ENCODE data around the gene CRISP1.
"Not testable (repeated sequence)": the region's sequence is repeated elsewhere in the genome, so short reads cannot be mapped to it uniquely, and the experiment has no call there.

The CRISP1 gene, protein sequence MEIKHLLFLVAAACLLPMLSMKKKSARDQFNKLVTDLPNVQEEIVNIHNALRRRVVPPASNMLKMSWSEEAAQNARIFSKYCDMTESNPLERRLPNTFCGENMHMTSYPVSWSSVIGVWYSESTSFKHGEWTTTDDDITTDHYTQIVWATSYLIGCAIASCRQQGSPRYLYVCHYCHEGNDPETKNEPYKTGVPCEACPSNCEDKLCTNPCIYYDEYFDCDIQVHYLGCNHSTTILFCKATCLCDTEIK

DNA sequence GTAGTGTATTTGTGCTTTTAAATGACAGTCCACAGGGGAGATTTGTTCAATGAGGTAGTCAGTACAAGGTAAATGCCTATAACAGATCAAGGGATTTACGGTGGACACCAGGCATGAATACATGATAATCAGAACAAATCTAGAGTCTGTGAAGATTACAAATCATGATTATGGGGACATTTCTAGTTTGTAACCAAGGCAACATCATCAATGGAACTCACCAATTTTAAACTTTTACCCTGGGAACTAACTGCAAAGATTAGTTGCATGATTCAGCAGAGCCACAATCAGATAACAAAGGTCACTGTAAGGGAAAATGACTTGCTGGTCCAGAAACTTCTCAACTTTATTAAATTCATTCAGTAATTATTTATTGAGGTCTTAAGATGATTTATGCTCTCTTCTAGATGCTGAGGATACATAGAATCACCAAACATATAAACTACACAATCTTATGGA lies at the start of gene CRISP1:
Gene CRISP1, minus strand, starts transcription at position 51 of the 459 bp plus-strand sequence. CDS start 9,135 bp downstream, outside the sequence.
- DNase-seq (ENCODE audit: low read depth, low spot score), result no peak

DNA sequence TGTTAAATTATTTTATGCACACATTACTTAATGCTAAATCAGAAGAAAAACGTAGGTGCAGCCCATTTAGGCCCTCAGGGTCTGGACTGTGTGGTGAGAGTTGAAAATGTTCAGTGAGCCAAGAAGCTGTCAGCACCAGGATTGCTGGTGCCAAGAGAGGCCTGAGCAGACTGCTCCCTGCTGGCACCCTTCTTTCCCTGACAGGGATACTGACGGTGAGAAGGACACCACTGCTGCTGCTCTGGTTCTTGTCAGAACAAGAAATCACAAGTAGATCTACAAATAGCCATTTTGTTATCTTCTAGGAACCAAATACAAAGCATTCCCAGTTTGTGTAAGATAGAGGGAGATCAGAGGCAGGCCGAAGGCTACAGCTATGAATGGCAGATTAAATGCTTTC lies 48.7 kb upstream of the CRISP1 start:
- no peak for DNase-seq (ENCODE audit: low read depth, low spot score)

DNA sequence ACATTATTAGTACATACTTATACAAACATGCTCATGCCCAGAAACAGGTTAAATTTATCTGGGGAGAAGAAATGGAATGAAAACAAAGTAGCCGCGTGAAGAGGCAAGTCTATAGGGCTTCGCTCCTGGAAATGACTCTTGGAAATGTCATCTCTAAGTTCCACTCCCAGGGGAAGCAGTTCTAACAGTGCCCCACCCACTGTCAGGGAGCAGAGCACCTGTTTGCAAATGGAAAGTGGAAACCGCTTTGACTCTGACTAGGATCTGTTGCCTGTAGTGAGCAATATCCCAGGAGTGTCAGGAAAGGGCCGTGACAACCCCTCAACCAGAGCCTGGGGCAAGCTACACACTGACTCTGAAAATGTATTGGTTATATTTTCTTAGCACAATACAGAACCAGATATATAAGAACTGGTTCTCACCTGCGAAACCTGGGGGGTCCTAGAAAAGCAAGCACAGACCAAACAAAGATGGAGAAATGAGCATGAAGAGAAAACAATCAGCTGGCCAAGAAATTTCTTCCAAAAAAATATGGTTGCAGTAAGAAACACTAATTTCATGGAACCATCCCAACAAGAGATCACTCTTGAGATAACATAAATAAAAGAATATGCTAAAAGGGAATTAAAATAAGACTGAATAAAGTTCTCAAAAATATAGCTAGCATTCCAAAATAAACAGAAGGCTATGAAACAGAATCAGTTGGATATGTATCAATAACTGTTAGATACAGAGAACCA lies 47.5 kb upstream of the CRISP1 start:
- no peak for DNase-seq (ENCODE audit: low read depth, low spot score)

DNA sequence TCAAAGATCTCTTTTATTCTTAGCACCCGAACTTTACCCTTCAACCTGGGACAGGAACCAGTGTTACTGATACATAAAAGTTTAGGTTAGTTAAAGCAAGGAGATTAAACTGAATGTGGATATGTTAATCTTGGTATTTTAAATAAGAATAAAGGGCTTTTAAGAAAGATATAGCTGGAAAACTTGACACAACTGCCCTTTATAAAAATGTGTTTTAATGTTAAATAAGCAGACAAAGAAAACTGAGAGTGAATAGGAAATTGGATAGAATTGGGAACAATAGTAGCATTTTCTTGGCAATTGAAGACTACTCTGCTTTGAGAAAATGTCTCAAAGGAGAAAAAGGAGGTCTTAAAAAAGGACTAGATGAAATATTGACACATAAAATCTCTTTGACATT lies 45.9 kb upstream of the CRISP1 start:
- no peak for DNase-seq (ENCODE audit: low read depth, low spot score)

DNA sequence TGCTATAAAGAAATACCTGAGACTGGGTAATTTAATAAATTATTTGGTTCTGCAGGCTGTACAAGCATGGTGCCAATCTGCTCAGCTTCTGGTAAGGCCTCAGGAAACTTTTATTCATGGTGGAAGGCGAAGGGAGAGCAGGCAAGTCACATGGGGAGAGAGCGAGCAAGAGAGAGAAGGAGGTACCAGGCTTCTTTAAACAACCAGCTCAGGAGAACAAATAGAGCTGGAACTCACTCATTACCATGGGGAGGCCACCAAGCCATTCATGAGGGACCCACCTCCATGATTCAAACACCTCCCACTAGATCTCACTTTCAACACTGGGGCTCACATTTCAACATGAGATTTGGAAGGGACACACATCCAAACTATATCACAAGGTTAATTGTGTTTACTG lies 44.9 kb upstream of the CRISP1 start:
- no peak for DNase-seq (ENCODE audit: low read depth, low spot score)

DNA sequence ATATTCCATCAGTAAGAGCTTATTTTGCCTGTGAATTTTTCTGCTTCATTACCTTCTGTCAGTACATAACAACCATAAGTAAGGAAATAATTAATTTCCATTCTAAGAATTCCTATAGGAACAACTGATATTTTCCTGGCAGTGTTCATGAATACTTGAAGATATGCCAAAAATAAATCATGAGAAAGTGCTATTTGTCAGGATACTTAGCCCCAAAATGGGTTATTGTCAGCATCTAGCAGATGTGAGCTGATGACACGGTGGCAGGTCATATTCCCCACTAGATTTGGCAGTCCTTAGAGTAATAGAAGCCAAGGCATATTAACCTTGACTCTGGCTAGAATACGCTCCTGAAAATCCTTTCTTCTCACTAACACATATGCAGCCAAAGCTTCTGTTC lies 43.2 kb upstream of the CRISP1 start:
- no peak for DNase-seq (ENCODE audit: low read depth, low spot score)

DNA sequence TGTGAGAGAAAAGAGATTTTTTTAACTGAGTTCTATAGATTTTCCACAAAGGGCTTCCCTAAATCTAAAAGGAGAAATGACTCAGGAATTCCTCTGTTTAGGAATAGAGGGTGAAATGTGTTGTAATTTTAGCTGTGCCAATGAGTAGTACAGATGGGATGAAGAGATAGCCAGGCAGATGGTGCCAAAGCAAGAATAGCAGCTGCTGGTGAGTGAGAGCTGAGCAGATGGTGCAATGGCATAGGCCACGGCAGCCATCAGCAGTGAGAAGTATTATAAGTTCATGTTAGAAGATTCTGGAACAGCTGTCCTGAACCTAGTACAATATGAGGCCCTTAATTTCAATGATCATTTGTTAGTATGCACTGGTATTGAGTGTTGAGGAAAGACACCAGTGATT lies 40.2 kb upstream of the CRISP1 start:
- no peak for DNase-seq (ENCODE audit: low read depth, low spot score)

DNA sequence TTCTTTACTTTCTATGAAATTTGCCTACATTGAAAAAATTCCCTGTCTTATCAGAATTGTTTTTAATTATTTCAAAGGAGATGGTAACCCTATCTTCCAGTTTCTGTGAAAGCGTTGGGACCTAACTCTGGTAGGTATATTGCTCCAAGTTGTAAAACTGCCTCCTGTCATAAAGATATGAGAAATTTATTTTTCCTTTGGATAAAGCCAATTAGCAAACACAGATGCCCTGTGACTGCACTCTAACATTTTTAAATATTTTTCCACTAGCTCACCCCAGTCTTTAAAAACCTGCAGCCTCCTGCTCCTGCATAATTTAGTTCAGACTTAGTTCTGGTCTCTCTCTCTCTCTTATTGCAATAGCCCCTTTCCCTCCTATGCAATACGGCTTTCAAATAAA lies 39.0 kb upstream of the CRISP1 start:
- DNase-seq (ENCODE audit: low read depth, low spot score), result no peak

DNA sequence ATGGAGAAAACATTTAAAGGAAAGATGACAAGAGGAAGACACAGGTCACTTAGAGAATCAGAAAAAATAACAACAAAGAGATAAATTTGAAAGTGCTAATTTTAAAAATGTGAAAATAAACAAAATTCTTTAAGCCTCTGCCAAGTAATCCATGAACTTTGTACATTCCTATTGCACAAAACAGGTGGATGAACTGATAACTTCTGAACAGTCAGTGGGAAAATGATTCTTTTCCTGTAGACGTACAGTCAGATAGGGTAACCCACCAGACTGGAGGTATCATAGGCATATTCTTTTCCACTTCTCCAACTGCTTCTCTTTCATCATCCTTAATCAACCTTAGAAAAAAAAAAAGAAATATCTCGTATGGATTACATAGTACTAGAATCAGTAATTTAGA lies 36.5 kb upstream of the CRISP1 start:
- DNase-seq (ENCODE audit: low read depth, low spot score), result no peak

DNA sequence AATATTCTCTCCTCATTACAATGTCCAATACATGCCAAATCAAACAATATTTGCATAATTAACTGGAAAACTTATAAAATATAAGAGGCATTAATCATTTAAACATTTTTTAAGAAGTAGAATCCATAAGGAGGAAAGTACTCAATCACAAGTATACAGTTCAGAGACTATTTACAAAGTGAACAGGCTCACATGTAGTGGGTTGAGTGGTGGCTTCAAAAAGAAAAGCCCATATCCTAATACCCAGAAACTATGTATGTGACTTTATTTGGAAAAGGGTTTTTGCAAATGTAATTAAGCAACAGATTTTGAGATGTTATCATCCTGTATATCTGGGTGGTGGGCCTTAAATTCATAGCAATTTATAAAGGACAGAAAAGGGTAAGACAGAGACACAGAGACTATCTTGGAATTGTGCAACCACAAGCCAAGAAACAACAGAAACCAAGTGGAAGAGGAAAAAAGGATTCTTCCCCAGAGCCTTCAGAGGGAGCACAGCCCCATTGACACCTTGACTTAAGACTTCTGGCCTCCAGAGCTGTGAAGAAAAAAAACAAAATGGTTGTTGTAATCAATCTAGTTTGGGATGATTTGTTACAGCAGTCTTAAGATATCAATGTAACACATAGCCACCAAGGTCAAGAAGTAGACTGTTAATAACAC lies 32.7 kb upstream of the CRISP1 start:
- DNase-seq (ENCODE audit: low read depth, low spot score), result no peak

DNA sequence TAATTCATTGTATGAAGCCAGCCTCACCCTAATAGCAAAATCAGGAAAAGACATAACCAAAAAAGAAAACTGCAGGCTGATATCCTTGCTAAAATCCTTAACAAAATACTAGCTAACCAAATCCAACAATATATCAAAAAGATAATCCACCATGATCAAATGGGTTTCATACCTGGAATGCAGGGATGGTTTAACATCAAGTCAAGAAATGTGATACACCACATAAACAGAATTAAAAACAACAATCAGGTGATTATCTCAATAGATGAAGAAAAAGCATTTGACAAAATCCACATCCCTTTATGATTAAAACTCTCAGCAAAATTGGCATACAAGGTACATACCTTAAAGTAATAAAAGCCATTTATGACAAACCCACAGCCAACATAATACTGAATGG lies 29.2 kb upstream of the CRISP1 start:
- DNase-seq (ENCODE audit: low read depth, low spot score), result not testable (repeated sequence)

DNA sequence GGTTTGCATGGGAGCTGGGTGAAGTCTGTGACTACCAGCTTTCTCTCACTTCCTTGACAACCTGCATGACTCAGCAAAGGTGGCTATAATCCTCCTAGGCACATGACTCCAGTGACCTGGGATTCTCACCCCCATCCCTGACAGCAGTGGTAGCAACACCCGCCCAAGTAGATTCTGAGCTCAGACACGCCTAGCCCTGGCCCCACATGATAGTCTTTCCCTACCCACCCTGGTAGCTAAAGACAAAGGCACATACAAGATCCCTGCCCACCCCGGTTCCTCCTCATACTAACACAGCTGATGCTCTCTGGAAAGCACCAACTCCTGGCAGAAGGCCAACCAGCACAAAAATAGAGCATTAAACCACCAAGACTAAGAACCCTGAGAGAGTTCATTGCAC lies 25.9 kb upstream of the CRISP1 start:
- no peak for DNase-seq (ENCODE audit: low read depth, low spot score)

DNA sequence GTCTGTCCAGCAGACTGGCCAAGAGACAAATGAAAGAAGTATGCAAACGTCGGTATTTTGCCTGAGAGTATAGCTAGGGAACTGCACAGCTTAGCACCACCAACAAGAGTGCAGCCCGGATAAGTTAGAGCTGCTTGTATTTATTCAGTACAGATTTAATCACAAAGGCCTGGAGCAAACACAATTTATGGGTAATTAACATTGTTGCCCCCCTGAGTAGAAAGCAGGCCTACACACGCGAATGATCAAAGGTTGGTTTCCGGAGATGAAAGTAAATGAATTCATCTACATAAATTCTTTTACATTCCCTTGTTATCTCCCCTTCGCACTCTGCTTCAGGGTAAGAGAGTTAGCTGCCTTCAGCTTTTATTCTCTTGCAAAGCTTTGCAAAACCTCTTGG lies 24.7 kb upstream of the CRISP1 start:
- DNase-seq (ENCODE audit: low read depth, low spot score), result no peak

DNA sequence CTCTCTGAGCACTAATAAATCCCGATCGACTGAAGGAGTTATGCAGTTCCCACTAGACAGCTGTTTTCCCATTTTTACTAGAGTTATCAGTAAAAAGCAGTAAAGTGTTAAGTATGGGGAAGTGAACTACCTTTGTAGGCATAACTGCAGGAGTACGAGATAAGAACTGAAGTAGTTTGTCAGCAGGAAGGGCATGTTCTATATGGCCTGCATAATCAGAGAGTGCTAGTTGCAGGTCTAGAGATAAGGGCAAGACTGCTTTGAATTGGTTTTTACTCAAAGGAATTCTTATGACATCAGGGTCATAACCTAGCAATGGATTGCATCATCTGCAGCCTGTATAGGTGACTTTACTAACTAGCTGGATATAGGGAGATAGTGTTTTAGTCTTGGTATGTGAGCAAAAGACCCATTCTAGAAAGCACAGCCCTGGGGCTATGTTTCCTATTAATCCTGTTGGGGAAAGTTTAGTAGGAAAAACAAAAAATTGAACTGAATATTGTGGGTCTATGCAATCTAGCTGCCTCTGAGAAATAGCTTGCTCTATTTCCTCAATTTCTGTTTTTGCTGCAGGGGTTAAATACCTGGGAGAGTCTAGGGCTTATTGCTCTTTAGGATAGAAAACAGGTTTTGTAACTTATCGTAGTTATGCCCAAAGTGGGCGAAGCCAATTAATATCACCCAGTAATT lies 22.6 kb upstream of the CRISP1 start:
- DNase-seq (ENCODE audit: low read depth, low spot score), result no peak

DNA sequence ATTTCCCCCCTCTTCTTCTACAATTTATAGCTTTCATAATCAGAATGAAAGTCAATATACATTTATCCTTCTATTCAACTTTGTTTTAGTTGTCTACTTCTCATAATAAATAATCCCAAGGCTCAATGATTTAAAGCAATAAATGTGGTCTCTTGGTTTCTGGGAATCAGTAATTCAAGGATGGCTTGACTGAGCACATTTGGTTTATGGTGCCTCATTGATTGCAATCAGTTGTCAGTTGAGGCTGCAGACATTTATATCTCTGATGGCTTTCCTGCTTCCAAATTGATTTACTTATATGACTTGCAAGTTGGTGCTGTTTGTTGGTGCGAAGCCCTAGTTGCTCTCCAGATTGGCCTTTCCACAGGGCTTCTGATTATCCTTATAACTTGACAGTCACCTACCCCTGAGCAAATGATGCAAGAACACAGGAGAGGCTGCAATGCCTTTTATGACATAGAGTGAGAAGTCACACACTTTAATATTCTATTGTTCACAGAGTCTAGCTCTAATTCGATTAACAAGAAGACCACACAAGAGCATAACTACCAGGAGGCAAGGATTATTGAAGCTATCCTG lies 2.7 kb upstream of the CRISP1 start:
- DNase-seq (ENCODE audit: low read depth, low spot score), result no peak

DNA sequence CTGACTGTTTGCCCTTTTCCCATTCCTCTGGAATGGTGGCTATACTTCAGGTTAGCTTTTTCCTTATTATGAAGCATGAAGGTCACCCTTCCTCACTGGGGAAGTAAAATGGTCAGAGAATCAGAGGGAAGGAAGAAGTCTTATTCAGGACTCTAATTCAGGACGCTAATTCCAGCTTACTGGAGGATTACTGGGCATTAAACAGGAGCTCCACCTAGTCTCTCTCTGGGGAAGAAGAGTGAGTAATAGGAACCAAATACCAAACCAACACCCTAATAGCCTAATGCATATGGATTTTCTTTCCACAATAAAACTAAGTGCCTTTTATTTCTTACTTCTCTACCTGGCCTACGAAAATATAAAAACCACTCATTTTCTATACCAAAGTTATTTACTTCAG lies 10.1 kb downstream of the CRISP1 start:
- DNase-seq (ENCODE audit: low read depth, low spot score), result no peak

DNA sequence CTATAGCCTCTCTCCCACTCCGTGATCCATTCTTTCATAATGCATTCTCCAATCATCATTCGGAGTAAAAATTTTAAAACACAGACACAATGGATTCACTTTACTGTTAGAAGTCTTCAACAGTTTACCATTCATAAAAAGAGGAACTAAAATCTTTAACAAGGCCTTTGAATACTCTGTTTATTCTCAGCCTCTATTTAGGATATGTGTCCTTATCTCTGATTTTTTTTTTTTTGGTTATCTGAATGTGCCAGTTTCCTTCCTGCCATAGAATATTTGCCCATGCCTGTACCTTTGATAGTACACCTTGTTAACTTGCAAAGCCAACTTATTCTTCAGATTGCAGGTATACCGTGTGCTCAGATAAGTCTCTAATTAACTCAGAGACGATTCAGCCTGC lies 11.1 kb downstream of the CRISP1 start:
- no peak for DNase-seq (ENCODE audit: low read depth, low spot score)

DNA sequence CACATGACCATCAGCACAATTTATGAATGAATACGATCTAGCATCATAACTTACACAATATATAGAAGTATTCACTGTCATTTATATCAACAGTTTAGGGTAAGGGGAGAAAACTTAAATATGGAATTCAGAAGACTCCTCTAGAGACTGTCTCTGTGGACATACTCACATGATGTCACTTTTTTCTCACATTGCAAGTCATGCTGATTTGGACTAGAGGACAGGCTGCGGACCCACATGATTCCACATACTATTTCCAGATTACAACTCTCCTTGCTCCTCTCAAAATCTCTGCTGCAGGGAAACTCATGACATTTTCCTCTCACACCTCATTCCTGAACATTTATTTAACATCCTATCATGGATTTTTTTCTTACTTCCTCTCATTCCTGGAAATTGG lies 13.4 kb downstream of the CRISP1 start:
- no peak for DNase-seq (ENCODE audit: low read depth, low spot score)

DNA sequence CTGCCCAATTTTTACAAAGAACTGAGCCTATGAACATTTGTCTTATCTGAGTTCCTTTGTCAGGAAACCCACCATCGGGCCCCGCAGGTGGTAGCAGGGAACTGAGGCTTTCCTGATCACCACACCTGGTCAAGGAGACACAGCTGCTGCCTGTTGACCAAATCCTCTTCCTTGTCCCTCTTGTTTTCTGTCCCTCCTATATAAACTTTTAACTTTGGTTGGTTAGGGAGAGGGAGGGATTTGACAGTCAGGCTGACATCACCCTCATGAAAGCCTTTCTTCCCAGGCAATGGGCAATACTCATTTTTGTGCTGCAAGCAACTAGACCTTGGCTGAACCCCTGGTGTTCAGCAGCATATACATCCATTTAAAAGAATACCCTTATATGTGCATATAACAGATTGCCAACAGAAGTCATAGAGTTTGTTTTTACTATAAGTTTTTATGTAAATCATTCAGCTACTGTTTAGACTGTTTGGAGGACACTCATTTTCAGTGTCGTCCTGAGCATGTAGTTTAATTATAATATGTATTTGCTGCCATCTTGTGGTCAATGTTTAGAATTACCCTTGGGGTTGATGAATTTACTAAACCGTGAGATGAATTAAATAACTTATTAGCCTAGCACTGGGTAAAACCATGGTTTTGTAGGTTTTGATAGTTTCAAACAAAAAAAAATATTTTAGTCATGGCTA lies 17.0 kb downstream of the CRISP1 start:
- peak; percentile 56 for DNase-seq (ENCODE audit: low read depth, low spot score)

DNA sequence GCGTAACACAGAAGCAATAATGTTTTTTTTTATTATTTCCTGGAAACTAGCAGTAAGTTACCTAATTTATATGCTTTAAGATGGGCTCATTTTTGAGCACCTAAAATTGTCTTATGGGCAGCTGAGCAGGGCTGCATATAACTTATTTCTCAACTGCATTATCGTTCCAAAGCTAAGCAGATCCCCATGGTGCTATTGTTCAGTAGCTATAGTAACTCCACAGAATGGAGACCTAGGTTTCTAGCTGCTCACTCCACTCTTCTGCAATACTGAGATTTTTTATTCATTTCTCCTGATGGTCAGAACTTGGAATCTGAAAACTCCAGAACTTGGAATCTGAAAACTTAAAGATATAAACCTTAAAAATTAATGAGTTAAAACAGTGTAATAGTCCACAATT lies 18.7 kb downstream of the CRISP1 start:
- DNase-seq (ENCODE audit: low read depth, low spot score), result no peak

DNA sequence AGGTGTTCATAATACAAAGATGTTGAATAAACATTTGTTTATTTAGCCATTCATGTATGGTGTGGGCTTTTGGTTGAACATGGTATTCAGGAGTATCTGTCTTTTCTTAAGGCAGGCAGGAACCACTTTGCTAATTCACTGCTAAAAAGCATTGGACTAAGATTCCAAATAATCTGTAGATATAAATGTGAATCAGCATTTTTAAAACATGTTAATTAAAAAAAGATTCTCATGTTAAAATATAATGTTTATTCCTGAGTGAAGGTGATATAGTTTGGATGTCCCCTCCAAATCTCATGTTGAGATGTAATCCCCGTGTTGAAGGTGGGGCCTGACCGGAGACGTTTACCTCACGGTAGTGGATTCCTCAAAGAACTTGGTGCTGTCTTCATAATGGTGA lies 19.3 kb downstream of the CRISP1 start:
- DNase-seq (ENCODE audit: low read depth, low spot score), result no peak

Measured in astrocyte of the hippocampus (primary cell).